ENCODE measurements around the gene IRF9. TPM values are rescaled to one million over a fixed set of nuclear protein-coding genes. Genes with fewer than 3 reads are reported as not detected.

Gene IRF9
- total and polyA plus RNA-seq, 2 of the 13 experiments (the other 11 are each of a cell fraction or from before 2014, with no cell fraction given) = 14.9 to 49.7 TPM

- peak; percentile 90 for TF ChIP-seq SIX1 (CRISPR knock-in tag; IDR thresholded peaks at IDR 0.05; ENCODE audit: borderline replicate concordance)
- TF ChIP-seq POLR2A (IDR thresholded peaks at IDR 0.05; ENCODE audit: insufficient read depth in 1 of 2, low read depth in 2 of 2, low read length in 2 of 2) = peak in 1 of 2 experiments; percentile 66; a peak in 2 of 4 replicates
- TF ChIP-seq ATF7-NPFF (CRISPR knock-in tag; IDR thresholded peaks at IDR 0.05; ENCODE audit: low read depth) = peak; percentile 13; the same call in 1 of the 2 replicates
- no peak for TF ChIP-seq SMARCC2 (IDR thresholded peaks at IDR 0.05)
- TF ChIP-seq THRA (CRISPR knock-in tag; IDR thresholded peaks at IDR 0.05; ENCODE audit: borderline replicate concordance) = peak; percentile 99
- peak; percentile 76; the same call in 1 of the 2 replicates for TF ChIP-seq ZNF710 (CRISPR knock-in tag; IDR thresholded peaks at IDR 0.05; ENCODE audit: borderline replicate concordance)
- no peak for TF ChIP-seq ZNF251 (CRISPR knock-in tag; IDR thresholded peaks at IDR 0.05)
- TF ChIP-seq MIXL1 (CRISPR knock-in tag; IDR thresholded peaks at IDR 0.05) = peak; percentile 99
- no peak for TF ChIP-seq ZSCAN29 (CRISPR knock-in tag; conservative IDR thresholded peaks at IDR 0.05)
- no peak for TF ChIP-seq KAT2B (IDR thresholded peaks at IDR 0.05; ENCODE audit: borderline replicate concordance, low read depth, low read length)
- peak; percentile 96 for TF ChIP-seq THAP7 (CRISPR knock-in tag; IDR thresholded peaks at IDR 0.05)
- no peak for TF ChIP-seq CEBPZ (IDR thresholded peaks at IDR 0.05; ENCODE audit: low read length)
- TF ChIP-seq GPN1 (CRISPR knock-in tag; IDR thresholded peaks at IDR 0.05; ENCODE audit: borderline replicate concordance) = peak; percentile 55; the same call in 1 of the 2 replicates
- peak; percentile 99 for TF ChIP-seq RNF219 (CRISPR knock-in tag; IDR thresholded peaks at IDR 0.05)
- no peak for TF ChIP-seq ATRX (CRISPR knock-in tag; IDR thresholded peaks at IDR 0.05; ENCODE audit: borderline replicate concordance)
- peak; percentile 99 for TF ChIP-seq ZNF615 (CRISPR knock-in tag; IDR thresholded peaks at IDR 0.05; ENCODE audit: borderline replicate concordance)
- no peak for TF ChIP-seq MBD4 (IDR thresholded peaks at IDR 0.05; ENCODE audit: borderline replicate concordance, low read length)
- TF ChIP-seq TBP (CRISPR knock-in tag; IDR thresholded peaks at IDR 0.05) = peak; percentile 18; the same call in 1 of the 2 replicates
- TF ChIP-seq ZNF563 (CRISPR knock-in tag; IDR thresholded peaks at IDR 0.05) = no peak; the same call in 1 of the 2 replicates
These were observed at the start of gene IRF9 (continued) for GRCh38 chr14:24160850-24161804.

Data from HepG2 (cell line).